Hepatocyte (in vitro differentiated cells): ENCODE results near the gene TBX5.

ENCODE experiments used
- CTCF ChIP-seq: fragments of 200-600 bp; sonication (generic); IDR thresholded peaks from 2 replicates; pipeline ENCODE4 v1.5.1; 2016; ENCODE audit warnings: antibody characterized with exemption, mild to moderate bottlenecking; ENCODE audit not compliant: poor library complexity
- EZH2 ChIP-seq: fragments of 200-600 bp; sonication (generic); IDR thresholded peaks from 2 replicates; pipeline ENCODE4 v1.6.1; 2016; ENCODE audit warnings: antibody characterized with exemption, mild to moderate bottlenecking, borderline replicate concordance

- no peak for TF ChIP-seq EZH2
- no peak for TF ChIP-seq CTCF
Observed at GRCh38 chr12:114425031-114425626, 19.2 kb upstream of the TBX5 start.
